ENCODE data around the gene DAZAP1. TPM values are rescaled to one million over a fixed set of nuclear protein-coding genes. Genes with fewer than 3 reads are reported as not detected.

Gene DAZAP1
- polyA plus RNA-seq, 1 donor (not counting 4 experiments of a cell fraction or from before 2014, with no cell fraction given) = 99.2 TPM

DNA sequence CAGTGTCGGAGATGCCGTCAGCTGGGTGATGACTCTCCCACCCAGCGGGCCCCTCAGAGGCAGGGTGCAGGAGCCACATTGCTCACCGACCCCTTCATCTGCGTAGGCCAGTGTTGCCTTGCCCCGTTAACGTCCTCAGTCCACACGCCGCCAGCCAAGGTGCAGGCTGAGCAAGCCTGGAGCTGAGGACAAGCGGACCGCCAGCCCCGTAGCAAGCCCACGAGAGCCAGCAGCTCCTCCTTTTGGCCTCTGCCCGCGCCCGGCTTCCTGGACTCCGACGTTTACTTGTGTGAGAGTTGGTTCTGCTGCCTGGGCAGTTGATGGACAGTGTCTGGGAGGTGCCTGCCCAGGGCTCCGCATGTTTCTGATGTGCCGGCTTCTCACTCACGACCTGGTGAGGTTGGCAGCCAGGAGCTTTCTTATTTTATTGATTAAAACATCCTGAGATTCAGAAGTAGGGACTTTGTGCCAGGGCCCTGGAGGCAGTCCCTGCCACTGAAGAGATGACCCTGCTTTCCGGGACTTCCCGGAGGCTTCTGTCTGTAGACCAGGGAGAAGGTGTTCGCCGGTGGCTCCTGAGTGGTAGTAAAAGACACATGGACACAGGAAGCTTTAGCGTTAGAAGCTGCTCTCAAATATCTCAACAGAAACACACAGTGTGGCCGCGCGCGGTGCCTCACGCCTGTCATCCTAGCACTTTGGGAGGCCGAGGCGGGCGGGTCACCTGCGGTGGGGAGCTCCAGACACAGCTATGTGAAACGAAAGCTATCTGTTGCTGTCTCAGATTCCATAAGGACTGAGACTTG is 5.8 kb downstream of the DAZAP1 start:
- Histone ChIP-seq H3K36me3 (ENCODE audit: control insufficient read depth in 2 of 2, extremely low read depth in 1 of 2, insufficient read depth in 2 of 2, low read length in 2 of 2) (peaks cover 13 to 33% of the 10 kb centered on the region in 2 experiments), H3K4me2 (ENCODE audit: control insufficient read depth, extremely low read depth, insufficient read depth, low read depth, low read length) (no peak overlapping the region), H3K79me2 (ENCODE audit: control insufficient read depth, insufficient read depth, low read length) (peaks cover 95% of the 10 kb centered on the region), H2AFZ (ENCODE audit: control insufficient read depth, low read length) (no peak overlapping the region), H4K20me1 (ENCODE audit: control insufficient read depth, extremely low read depth, insufficient read depth, low read length) (peaks cover 80% of the 10 kb centered on the region), H3K27ac (ENCODE audit: control insufficient read depth, insufficient read depth, low read length) (no peak overlapping the region), H3K4me1 (ENCODE audit: control insufficient read depth, extremely low read depth, insufficient read depth, low read length) (peaks cover 55% of the 10 kb centered on the region), H3K9ac (ENCODE audit: control insufficient read depth, extremely low read depth, insufficient read depth, low read length) (no peak overlapping the region), H3K4me3 (ENCODE audit: control insufficient read depth in 2 of 3, extremely low read depth in 1 of 3, insufficient read depth in 2 of 3, low read depth in 1 of 3, low read length in 3 of 3) (no peak overlapping the region), H3K27me3 (ENCODE audit: control insufficient read depth, extremely low read depth, insufficient read depth, low read length) (no peaks in the 10 kb centered on the region), H3K9me1 (ENCODE audit: control insufficient read depth, extremely low read depth, insufficient read depth, low read length) (peaks cover 4% of the 10 kb centered on the region), H3K9me3 (ENCODE audit: control insufficient read depth, low read depth, low read length) (no peaks in the 10 kb centered on the region)
- dilution Hi-C loops (cut with MboI; ENCODE audit: extremely low pct_ligation_motif_present, low sequenced_read_pairs) = no loop called here
- DNase-seq (ENCODE audit: low read depth, low spot score) = no peak
- FAIRE-seq = no peak
- TF ChIP-seq CTCF (optimal IDR thresholded peaks at IDR 0.05 in 1 of 3, IDR thresholded peaks at IDR 0.05 in 1 of 3, conservative IDR thresholded peaks at IDR 0.05 in 1 of 3; ENCODE audit: extremely low read depth in 1 of 3, insufficient read depth in 2 of 3, low read length in 3 of 3) = no peak
- no peak for TF ChIP-seq EZH2 (IDR thresholded peaks at IDR 0.05; ENCODE audit: low read length)

DNA sequence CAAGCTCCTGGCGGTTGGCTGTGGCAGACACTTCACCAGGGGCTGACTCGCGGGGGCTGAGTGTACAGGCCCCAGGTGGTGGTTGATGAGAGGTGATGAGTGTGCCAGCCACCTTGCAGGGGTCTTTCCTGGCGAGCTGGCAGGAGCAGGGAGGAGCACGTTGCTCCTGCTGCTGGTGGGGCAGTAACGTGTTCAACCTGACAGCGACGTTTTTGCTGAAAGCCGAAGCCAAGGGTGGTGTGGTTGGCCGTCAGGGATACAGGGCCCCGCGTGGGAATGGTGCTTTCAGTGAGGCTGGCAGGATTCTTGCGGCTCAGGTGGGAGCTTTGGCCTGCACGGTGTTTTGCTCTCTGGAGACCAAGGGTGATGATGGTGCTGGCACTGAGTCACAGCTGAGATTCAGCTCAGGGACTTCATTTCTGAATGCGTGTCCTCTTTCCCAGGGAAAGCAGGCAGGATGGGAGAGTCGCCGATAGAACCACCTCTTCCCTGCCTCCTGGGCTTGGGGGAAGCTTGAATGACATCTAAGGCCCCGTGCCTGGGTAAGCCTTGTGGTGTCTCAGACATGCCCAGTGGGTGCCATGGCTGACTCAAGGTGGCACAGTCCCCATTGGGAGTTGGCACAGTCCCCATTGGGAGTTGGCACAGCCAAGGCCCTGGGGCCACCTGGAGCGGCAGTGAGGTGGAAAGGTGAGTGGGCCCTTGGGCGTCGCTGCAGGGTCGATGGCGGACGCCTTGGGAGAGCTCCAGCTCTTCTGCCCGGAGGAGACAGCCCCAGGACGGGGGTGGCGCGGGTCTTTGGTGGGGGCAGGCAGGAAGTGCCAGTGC is 8.8 kb downstream of the DAZAP1 start:
- peak overlapping the region in 2 of 3 experiments; percentile 11 to 16 for H3K4me3 ChIP-seq (ENCODE audit: control insufficient read depth in 2 of 3, extremely low read depth in 1 of 3, insufficient read depth in 2 of 3, low read depth in 1 of 3, low read length in 3 of 3)
- no peaks in the 10 kb centered on the region for H3K27me3 ChIP-seq (ENCODE audit: control insufficient read depth, extremely low read depth, insufficient read depth, low read length)
- dilution Hi-C loops (cut with MboI; ENCODE audit: extremely low pct_ligation_motif_present, low sequenced_read_pairs) = no loop called here
- H3K27ac ChIP-seq (ENCODE audit: control insufficient read depth, insufficient read depth, low read length) = peak overlapping the region; percentile 88
- FAIRE-seq = peak; percentile 68
- H3K9ac ChIP-seq (ENCODE audit: control insufficient read depth, extremely low read depth, insufficient read depth, low read length) = peak overlapping the region; percentile 74
- peak overlapping the region; percentile 90 for H3K4me2 ChIP-seq (ENCODE audit: control insufficient read depth, extremely low read depth, insufficient read depth, low read depth, low read length)
- H3K4me1 ChIP-seq (ENCODE audit: control insufficient read depth, extremely low read depth, insufficient read depth, low read length) = peaks cover 34% of the 10 kb centered on the region
- H3K9me3 ChIP-seq (ENCODE audit: control insufficient read depth, low read depth, low read length) = no peaks in the 10 kb centered on the region
- H3K9me1 ChIP-seq (ENCODE audit: control insufficient read depth, extremely low read depth, insufficient read depth, low read length) = peaks cover 2% of the 10 kb centered on the region
- no peak overlapping the region for H2AFZ ChIP-seq (ENCODE audit: control insufficient read depth, low read length)
- H4K20me1 ChIP-seq (ENCODE audit: control insufficient read depth, extremely low read depth, insufficient read depth, low read length) = peaks cover 69% of the 10 kb centered on the region
- peaks cover 92% of the 10 kb centered on the region for H3K79me2 ChIP-seq (ENCODE audit: control insufficient read depth, insufficient read depth, low read length)
- TF ChIP-seq EZH2 (IDR thresholded peaks at IDR 0.05; ENCODE audit: low read length) (no peak), CTCF (optimal IDR thresholded peaks at IDR 0.05 in 1 of 3, IDR thresholded peaks at IDR 0.05 in 1 of 3, conservative IDR thresholded peaks at IDR 0.05 in 1 of 3; ENCODE audit: extremely low read depth in 1 of 3, insufficient read depth in 2 of 3, low read length in 3 of 3) (no peak)
- H3K36me3 ChIP-seq (ENCODE audit: control insufficient read depth in 2 of 2, extremely low read depth in 1 of 2, insufficient read depth in 2 of 2, low read length in 2 of 2) = peaks cover 30 to 44% of the 10 kb centered on the region in 2 experiments
- no peak for DNase-seq (ENCODE audit: low read depth, low spot score)

Measured in keratinocyte (primary cell).